ENCODE results near the gene SMPD3.

Gene SMPD3

GRCh38 chr16:68408967-68409366, 39.3 kb downstream of the SMPD3 start:
- H3K4me3 Mint-ChIP-seq, result no peak overlapping the region
- H3K9me3 Mint-ChIP-seq, result no peaks in the 10 kb centered on the region
- peaks cover 8% of the 10 kb centered on the region for H3K4me1 Mint-ChIP-seq
- H3K27me3 Mint-ChIP-seq, result no peaks in the 10 kb centered on the region
- no peaks in the 10 kb centered on the region for H3K36me3 Mint-ChIP-seq
- ATAC-seq, result no peak
- H3K27ac Mint-ChIP-seq, result no peak overlapping the region

DNA sequence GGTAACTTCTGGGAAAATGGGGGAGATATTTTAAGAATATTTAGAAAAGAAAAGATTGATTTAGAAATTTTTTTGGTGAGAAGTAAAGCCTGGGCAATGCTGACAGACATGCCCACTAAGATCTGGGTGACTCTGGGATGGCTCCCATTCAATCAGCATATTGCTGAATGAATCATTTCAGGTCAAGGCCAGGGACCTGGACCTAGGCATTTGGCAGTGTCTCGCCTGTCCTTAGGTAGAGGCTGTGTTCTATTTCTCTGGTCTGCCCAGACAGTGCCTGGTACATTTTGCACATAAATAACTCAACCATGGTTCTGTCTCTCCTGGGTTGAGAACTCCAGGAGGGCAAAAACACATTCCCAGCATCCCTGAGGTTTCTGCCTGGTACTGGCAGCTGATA, 39.9 kb downstream of the SMPD3 start:
- Mint-ChIP-seq H3K27ac (no peak overlapping the region), H3K36me3 (no peaks in the 10 kb centered on the region), H3K27me3 (no peaks in the 10 kb centered on the region), H3K4me1 (peaks cover 8% of the 10 kb centered on the region), H3K9me3 (no peaks in the 10 kb centered on the region), H3K4me3 (no peak overlapping the region)
- no peak for ATAC-seq

DNA sequence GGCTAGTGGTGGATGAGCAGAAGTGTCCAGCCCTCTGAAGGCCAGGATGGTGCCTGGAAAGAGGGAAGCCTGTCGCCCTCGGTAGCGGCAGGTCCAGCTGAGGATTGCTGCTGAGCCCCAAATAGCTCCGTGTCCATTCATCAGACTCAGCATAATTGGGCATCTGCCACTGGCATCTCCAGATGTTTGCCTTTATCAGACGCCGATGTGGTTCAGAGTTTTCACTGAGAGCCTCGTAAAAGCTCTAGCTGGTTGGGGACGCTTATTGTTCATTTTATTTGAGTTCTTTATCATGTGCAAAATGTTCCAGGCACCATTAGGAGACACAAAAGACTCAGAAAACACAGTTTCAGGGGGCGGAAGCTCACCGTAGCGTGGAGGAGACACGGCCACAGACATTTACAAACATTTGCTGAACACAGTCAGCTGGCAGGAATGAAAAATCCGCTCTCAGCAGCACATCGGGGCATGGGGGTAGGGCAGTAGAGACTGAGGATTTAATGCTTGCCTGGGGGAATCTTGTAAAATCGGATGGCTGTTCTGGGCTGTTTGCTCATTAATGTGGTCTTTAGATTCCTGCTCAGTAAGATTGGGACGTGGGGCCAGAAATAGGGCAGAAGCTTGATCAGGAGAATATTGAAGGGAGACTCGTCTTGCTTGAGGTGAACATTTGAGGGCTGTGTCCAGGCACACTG, 41.7 kb downstream of the SMPD3 start:
- Mint-ChIP-seq H3K27me3 (no peaks in the 10 kb centered on the region), H3K4me3 (no peak overlapping the region), H3K9me3 (no peaks in the 10 kb centered on the region), H3K36me3 (no peaks in the 10 kb centered on the region), H3K4me1 (peaks cover 8% of the 10 kb centered on the region), H3K27ac (no peak overlapping the region)
- no peak for ATAC-seq

GRCh38 chr16:68404736-68405345, 43.5 kb downstream of the SMPD3 start:
- no peak overlapping the region for H3K4me3 Mint-ChIP-seq
- H3K36me3 Mint-ChIP-seq, result no peaks in the 10 kb centered on the region
- H3K9me3 Mint-ChIP-seq, result no peaks in the 10 kb centered on the region
- H3K27me3 Mint-ChIP-seq, result no peaks in the 10 kb centered on the region
- H3K4me1 Mint-ChIP-seq, result peaks cover 3% of the 10 kb centered on the region
- H3K27ac Mint-ChIP-seq, result no peak overlapping the region
- no peak for ATAC-seq

GRCh38 chr16:68403704-68404103, 44.6 kb downstream of the SMPD3 start:
- Mint-ChIP-seq H3K27me3 (no peaks in the 10 kb centered on the region), H3K9me3 (no peaks in the 10 kb centered on the region), H3K4me3 (no peak overlapping the region), H3K36me3 (no peaks in the 10 kb centered on the region), H3K27ac (no peak overlapping the region), H3K4me1 (no peaks in the 10 kb centered on the region)
- ATAC-seq, result no peak

DNA sequence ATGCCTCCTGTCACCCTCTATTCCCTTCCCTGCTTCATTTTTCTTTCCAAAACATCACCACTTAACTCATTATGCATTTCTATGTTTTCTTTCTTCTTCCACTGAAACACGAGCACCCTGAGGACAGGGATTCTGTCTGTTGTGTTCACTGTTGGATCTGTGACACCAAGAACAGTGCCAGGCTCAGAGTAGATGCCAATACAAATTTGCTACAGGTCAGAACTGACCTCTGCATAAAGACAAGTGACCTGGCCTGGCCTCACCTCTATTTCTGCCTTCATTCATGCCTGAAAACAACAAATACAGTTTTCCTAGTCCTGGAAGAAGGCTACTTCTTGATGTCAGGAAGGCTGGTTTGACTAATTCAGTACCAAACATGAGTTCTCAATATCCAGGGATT, 45.1 kb downstream of the SMPD3 start:
- no peak for ATAC-seq
- no peaks in the 10 kb centered on the region for H3K4me1 Mint-ChIP-seq
- no peaks in the 10 kb centered on the region for H3K9me3 Mint-ChIP-seq
- no peaks in the 10 kb centered on the region for H3K36me3 Mint-ChIP-seq
- H3K27ac Mint-ChIP-seq, result no peak overlapping the region
- H3K4me3 Mint-ChIP-seq, result no peak overlapping the region
- H3K27me3 Mint-ChIP-seq, result no peaks in the 10 kb centered on the region

- no peak overlapping the region for H3K27ac Mint-ChIP-seq
- no peak overlapping the region for H3K4me3 Mint-ChIP-seq
- H3K4me1 Mint-ChIP-seq, result no peaks in the 10 kb centered on the region
- ATAC-seq, result no peak
- no peaks in the 10 kb centered on the region for H3K27me3 Mint-ChIP-seq
- no peaks in the 10 kb centered on the region for H3K9me3 Mint-ChIP-seq
- no peaks in the 10 kb centered on the region for H3K36me3 Mint-ChIP-seq
Observed at GRCh38 chr16:68402748-68403040, 45.6 kb downstream of the SMPD3 start.

- ATAC-seq, result no peak
- H3K9me3 Mint-ChIP-seq, result no peaks in the 10 kb centered on the region
- no peaks in the 10 kb centered on the region for H3K27me3 Mint-ChIP-seq
- H3K27ac Mint-ChIP-seq, result no peak overlapping the region
- H3K36me3 Mint-ChIP-seq, result no peaks in the 10 kb centered on the region
- H3K4me3 Mint-ChIP-seq, result no peak overlapping the region
- no peaks in the 10 kb centered on the region for H3K4me1 Mint-ChIP-seq
Observed at GRCh38 chr16:68401871-68402747, 46.2 kb downstream of the SMPD3 start.

DNA sequence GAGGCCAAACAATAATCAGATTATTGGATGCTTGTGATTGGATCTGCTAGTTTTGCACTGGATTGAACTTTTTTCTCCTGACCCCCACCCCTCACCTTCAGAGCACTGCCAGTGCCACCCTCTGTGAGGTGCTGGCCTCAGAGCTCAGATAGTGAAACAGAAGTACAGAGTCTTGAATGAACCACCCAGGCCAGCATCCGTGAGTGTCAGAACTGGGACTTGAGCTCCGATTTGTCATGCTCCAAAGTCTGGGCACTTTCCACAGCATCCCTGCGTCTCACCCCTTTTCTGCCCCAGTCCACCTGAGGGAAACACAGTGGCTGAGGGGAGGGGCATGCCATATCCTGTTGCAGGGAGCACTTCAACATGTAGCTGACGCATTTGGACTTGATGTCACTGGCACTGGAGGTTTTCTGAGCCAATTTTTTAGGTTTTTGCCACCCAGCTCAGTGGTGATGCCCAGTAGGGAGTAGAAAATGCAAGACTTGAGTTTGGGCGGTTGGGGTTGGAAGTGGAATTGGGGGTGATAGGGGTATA, 47.3 kb downstream of the SMPD3 start:
- no peaks in the 10 kb centered on the region for H3K27me3 Mint-ChIP-seq
- no peak overlapping the region for H3K27ac Mint-ChIP-seq
- no peak overlapping the region for H3K4me3 Mint-ChIP-seq
- H3K4me1 Mint-ChIP-seq, result peaks cover 6% of the 10 kb centered on the region
- no peaks in the 10 kb centered on the region for H3K36me3 Mint-ChIP-seq
- no peak for ATAC-seq
- no peaks in the 10 kb centered on the region for H3K9me3 Mint-ChIP-seq

- Mint-ChIP-seq H3K36me3 (no peaks in the 10 kb centered on the region), H3K27ac (no peak overlapping the region), H3K4me3 (no peak overlapping the region), H3K9me3 (no peaks in the 10 kb centered on the region), H3K4me1 (peaks cover 6% of the 10 kb centered on the region), H3K27me3 (no peaks in the 10 kb centered on the region)
- no peak for ATAC-seq
Observed at GRCh38 chr16:68400083-68400923, 48.0 kb downstream of the SMPD3 start.

DNA sequence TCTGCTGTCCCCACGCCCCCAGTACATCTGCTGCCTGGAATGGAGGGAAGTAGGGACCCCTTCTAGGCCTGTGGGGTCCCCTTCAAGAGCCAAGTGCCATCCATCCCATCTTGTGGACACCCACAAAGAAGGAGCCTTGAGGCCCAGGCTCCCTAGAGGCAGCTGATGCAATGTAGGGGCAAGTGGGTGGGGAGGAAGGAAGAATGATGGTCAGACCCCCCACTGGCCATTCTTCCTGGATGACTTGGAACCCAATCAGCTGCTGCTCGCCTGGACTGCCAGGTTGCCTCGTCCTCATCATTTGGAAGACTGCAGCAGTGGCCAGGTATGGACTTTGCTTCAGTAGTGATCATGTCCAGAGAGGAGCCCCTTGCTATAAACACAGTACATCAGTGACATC, 48.9 kb downstream of the SMPD3 start:
- Mint-ChIP-seq H3K27ac (no peak overlapping the region), H3K36me3 (no peaks in the 10 kb centered on the region), H3K4me3 (no peak overlapping the region), H3K27me3 (no peaks in the 10 kb centered on the region), H3K4me1 (peaks cover 6% of the 10 kb centered on the region), H3K9me3 (no peaks in the 10 kb centered on the region)
- no peak for ATAC-seq

- no peaks in the 10 kb centered on the region for H3K36me3 Mint-ChIP-seq
Observed at GRCh38 chr16:68397710-68398201, 50.6 kb downstream of the SMPD3 start.

DNA sequence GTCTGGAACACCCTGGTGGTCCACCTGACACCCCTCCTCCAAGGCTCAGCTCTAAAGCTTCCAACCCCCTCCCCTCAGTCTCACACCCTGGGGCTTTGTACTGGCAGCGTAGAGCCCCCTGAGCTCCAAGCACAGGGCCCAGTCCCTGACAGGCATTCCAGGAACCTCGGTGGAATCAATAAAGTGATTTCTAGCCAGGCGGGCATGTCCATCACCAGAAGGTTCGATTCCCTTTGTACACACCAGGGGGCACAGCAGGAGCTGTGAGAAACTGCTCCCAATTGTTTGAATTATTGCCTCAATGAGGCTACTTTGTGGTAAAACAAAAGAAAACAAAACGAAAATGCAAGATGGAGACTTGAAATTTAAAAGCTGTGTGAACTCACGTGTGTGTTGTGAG, 51.8 kb downstream of the SMPD3 start:
- Mint-ChIP-seq H3K4me3 (no peak overlapping the region), H3K27me3 (no peaks in the 10 kb centered on the region), H3K36me3 (no peaks in the 10 kb centered on the region), H3K27ac (peak overlapping the region; percentile 72), H3K4me1 (peaks cover 6% of the 10 kb centered on the region), H3K9me3 (no peaks in the 10 kb centered on the region)
- no peak for ATAC-seq

More at GRCh38 chr16:68397710-68398201, 50.6 kb downstream of the SMPD3 start:
- ATAC-seq, result no peak
- Mint-ChIP-seq H3K9me3 (no peaks in the 10 kb centered on the region), H3K27ac (no peak overlapping the region), H3K4me3 (no peak overlapping the region), H3K4me1 (peaks cover 6% of the 10 kb centered on the region), H3K27me3 (no peaks in the 10 kb centered on the region)

GRCh38 chr16:68395815-68396214, 52.5 kb downstream of the SMPD3 start:
- no peaks in the 10 kb centered on the region for H3K36me3 Mint-ChIP-seq
- no peaks in the 10 kb centered on the region for H3K27me3 Mint-ChIP-seq
- no peak for ATAC-seq
- no peak overlapping the region for H3K4me3 Mint-ChIP-seq
- no peaks in the 10 kb centered on the region for H3K9me3 Mint-ChIP-seq
- peaks cover 6% of the 10 kb centered on the region for H3K4me1 Mint-ChIP-seq
- H3K27ac Mint-ChIP-seq, result peak overlapping the region; percentile 72
